ENCODE measurements around the gene FBRSL1.

The FBRSL1 gene

GRCh38 chr12:132545164-132545953 is 55.4 kb downstream of the FBRSL1 start:
- no peak for FAIRE-seq

- FAIRE-seq: no peak
These were observed 56.0 kb downstream of the FBRSL1 start for GRCh38 chr12:132545955-132546354.

- FAIRE-seq: no peak
These were observed 56.7 kb downstream of the FBRSL1 start for GRCh38 chr12:132546647-132547046.

GRCh38 chr12:132547205-132547740 is 57.3 kb downstream of the FBRSL1 start:
- FAIRE-seq: no peak

GRCh38 chr12:132548430-132549058 is 58.6 kb downstream of the FBRSL1 start:
- FAIRE-seq: no peak

GRCh38 chr12:132549059-132549458 is 59.1 kb downstream of the FBRSL1 start:
- no peak for FAIRE-seq

GRCh38 chr12:132550014-132550802 is 60.3 kb downstream of the FBRSL1 start:
- FAIRE-seq: no peak

- no peak for FAIRE-seq
These were observed 61.1 kb downstream of the FBRSL1 start for GRCh38 chr12:132550830-132551640.

GRCh38 chr12:132551641-132552031 is 61.7 kb downstream of the FBRSL1 start:
- no peak for FAIRE-seq

GRCh38 chr12:132554845-132555630 is 65.1 kb downstream of the FBRSL1 start:
- no peak for FAIRE-seq

- no peak for FAIRE-seq
These were observed 65.7 kb downstream of the FBRSL1 start for GRCh38 chr12:132555686-132556085.

GRCh38 chr12:132556216-132556615 is 66.3 kb downstream of the FBRSL1 start:
- FAIRE-seq: no peak

- no peak for FAIRE-seq
These were observed 66.8 kb downstream of the FBRSL1 start for GRCh38 chr12:132556801-132557200.

- no peak for FAIRE-seq
These were observed 67.5 kb downstream of the FBRSL1 start for GRCh38 chr12:132557291-132558015.

- FAIRE-seq: no peak
These were observed 68.3 kb downstream of the FBRSL1 start for GRCh38 chr12:132558042-132558856.

- FAIRE-seq: no peak
These were observed 69.1 kb downstream of the FBRSL1 start for GRCh38 chr12:132558861-132559623.

GRCh38 chr12:132559652-132560363 is 69.9 kb downstream of the FBRSL1 start:
- no peak for FAIRE-seq

- no peak for FAIRE-seq
These were observed 70.3 kb downstream of the FBRSL1 start for GRCh38 chr12:132560364-132560613.
